SW 1271 (cell line): ENCODE results near the gene ADCY1.

ENCODE experiments used
- DNase-seq, 2 experiments: peaks; one replicate each; lab custom pipeline; 2025; lab: John Stamatoyannopoulos, UW

The ADCY1 gene

DNA sequence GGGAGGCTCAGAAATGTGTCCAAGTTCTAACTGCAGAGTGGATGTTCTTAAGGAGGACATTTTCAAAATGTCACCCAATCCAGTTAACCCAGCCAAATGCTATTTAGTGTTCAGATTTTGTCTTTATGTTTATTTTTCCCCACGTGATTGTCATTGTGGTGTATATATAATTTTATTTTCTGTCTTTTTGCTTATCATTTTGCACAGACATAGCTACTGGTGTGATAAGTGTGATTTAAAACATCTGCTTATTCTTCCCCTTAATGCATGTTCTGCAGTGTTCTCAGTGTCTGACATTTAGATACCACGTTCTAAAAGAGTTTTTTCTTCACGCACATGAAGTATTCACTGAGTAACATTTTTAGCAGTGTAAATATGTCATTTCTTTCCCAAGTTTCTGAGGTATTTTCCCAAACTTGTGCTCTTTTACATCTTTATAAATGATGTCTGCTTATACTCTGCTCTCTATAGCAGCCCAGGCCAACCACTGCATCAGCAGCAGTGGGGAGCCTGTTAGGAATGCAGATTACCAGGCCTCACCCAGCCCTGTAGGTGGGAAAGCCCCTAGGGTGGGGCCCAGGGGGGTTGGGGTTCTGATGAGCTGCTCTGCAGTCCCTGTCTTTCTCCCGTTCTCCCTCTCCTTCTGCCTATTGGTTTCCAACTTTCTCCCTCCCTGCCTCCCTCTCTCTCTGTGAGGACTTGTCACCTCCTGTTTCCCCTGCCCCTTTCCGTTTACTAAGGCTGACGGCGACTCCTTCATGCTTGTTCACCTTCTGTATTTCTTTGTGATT lies 20.8 kb downstream of the ADCY1 start:
- no peak for DNase-seq

DNA sequence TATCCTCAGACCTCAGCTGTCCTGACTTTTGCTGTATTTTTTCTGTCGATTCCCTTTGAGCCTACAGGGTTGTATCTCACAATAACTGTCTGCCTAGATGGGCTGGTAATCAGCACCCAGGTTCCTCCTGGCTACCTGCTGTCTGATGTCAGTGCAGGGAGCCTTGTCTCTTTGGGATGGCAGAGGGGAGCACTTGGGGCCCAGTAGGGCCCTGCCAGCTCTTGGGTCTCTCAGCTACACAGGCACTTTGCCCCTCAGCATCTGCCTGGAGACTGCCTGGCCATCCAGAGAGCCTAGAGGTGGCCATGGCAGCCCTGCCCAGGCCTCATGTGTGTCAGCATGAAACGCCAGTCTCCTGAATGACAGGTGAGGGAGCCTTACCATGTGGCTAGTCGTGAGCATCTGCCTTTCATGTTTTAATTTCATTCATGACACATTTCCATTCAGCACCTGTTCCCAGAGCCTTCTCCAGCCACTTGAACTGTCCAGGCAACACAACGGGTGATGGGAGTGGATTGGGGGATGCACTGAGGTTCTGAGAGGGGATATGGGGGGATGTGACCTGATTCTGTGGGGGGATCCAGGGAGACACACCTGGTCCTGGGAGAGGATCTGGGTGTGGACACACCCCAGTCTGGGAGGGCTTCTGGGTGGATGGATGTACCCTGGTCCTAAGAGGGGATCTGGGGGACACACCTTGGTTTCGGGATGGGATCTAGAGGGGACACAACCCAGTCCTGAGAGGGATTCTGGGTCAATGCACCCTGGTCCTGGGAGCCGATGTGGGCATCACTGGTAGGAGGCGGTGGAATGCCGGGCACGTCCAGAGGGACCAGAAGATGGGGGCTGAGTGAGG lies 21.9 kb downstream of the ADCY1 start:
- DNase-seq = no peak

DNA sequence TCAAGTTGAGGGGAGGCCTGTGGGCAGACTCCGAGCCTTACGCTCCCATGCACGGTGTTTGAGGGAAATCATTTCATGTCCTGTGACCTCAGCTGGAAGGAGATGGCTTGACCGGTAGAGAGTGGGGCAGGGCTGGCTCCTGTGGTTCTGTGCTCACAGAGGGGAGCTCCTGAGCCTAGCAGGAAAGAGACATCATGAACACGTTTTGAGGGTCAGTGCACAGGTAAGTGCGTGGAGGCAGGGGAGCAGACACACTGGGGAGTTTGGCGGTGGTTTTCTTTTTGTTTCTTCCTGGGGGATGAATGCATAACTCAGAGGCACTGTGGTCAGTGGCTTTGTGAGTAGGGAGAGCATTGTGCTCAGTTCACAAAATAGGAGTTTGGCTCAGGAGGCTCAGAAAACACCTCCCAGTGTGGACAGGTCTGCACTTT lies 22.5 kb downstream of the ADCY1 start:
- no peak for DNase-seq

DNA sequence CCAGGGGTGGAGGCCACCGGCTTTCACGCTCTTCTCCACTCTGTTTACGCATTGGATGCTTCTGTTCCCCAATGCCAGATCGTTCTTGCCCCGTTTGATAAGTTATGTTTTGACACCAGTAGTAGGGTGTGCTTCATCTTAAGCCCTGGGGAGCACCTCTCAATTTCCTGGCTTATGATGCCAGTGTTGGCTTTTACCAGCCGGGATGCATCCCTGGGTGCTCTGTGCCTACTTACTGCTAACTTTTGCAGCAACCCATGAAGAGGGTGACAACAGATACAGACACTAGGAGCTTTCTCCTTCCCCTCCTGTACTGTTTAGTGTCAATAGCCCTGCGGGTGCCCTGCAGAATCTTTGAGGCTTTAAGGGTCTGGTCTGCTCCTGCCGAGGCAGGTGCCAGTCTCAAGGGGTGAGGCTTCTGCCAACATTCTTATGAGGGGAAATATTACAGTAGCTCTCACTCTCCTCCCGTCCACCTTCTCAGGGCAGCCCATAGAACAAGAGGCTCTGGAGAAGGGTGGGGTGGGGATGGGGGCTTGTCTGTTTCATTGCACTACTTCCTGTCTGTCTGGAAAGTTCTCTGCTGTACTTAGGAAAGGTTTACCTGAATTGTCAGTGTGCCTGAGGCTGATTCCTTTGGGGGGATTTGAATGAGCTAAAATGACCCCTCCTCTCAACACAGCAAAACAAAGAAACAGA lies 23.3 kb downstream of the ADCY1 start:
- no peak for DNase-seq

- no peak for DNase-seq
These were observed 24.8 kb downstream of the ADCY1 start for GRCh38 chr7:45598886-45599520.

DNA sequence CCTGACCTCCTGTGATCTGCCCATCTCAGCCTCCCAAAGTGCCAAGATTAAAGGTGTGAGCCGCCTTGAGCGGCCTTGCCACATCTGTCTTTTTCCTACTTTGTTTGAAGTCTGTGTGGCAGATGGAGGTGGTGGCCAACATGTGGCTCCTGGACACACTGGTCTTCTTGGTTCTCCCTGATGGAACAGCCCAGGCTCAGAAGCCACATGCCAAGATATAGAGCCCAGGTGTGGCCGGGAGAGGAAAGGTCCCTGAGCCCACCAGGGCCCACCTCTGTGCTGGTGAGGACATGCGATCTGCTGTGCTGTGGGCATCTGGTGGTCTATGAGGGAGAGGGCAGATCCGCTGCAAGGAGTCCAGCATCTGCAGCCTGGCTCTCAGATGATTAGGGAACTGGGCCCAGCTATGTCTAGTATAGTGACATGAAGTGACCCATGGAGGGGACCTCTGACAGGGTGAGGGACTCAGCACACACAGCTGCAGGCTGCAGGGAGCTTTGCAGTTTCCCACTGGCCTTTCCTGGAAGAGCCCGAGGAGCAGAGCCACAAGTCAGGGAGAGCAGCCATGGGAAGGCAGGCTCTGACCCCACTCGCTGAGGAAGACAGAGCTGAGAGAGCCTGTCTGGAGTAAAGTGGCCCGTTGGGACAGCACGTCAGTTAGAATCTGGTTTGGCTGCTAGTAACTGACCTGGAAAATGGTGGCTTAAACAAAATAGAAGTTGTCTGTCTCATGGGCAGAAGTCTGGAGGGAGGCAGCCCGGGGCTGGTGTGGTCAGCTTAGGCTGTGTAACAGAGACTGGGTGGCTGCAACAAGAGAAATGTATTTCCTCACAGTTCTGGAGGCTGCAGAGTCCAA lies 25.9 kb downstream of the ADCY1 start:
- no peak for DNase-seq

DNA sequence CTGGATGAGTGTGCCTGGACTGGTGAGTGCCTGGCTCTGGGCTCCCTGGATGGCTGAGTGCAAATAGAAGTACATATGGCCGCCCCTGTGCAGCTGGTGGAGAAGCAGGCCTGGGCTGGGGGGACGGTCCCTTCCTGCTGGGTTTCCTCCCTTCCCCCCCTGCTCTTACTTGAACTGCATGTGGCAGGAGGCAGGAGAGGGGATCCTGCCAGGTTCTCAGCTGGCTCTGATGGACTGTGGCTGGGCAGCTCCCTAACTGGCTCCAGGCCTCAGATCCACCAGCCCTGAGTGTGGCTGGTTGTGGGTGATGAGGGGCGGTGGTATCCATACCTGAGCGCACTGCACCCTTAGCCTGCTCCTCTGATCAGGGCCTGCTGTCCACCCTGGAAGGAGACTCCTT lies 26.9 kb downstream of the ADCY1 start:
- no peak for DNase-seq

DNA sequence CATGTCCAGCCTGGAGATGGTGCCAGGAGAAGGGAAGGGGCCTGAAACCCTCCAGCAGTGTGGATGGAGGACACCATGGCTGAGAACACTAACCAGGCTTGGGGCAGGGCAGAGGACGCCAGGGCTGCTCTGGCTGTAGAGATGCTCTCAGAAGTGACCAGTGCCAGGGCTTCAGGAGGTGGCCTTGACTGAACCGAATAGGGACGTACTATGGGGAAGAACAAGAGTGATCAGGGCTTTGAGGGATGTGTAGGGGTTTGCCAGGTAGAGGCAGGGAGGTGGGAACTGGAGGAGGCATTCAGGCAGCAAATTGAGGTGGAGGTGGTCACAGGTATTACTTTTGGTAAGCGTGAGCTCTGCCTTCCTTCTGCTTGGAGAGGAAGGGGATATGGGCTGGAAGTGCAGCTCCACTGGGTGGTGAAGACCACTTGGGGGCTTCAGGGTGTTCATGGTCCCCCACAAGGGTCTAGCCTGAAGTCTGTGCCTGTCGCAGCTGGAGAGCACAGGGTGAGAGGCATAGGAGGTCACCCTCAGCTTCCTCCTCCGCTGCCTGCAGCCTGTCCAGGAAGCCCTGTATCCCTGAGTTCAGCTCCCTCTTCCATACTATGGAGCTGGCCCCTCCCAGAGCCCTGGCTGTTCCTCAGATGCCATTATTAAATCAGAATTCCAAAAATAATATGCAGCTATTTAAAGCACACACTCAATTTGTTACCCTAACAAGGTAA lies 27.8 kb downstream of the ADCY1 start:
- DNase-seq = no peak

DNA sequence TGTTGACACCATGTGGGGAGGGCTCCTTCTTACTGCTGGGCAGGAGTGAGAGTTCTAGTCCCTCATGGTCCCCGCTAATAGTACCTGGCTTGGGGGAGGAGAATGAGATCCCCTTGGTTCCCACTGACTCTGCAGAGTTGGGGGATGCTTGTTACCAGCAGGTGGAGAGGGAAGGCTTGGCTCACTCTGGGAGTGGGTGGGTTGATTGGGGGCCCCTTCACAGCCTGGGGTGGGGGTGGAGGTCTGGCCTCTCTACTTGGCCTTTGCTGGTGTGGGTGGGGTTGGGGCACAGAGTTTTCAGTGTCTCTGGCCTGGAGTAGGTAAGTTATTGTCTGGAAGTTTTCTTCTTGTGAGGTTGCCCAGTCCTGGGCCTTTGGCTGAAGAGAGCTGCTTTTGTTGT lies 31.9 kb downstream of the ADCY1 start:
- DNase-seq = no peak

GRCh38 chr7:45606931-45607330 lies 32.8 kb downstream of the ADCY1 start:
- DNase-seq = no peak

- DNase-seq = no peak
These were observed 35.0 kb downstream of the ADCY1 start for GRCh38 chr7:45609180-45609579.

GRCh38 chr7:45610019-45610418 lies 35.9 kb downstream of the ADCY1 start:
- DNase-seq = no peak

- no peak for DNase-seq
These were observed 36.6 kb downstream of the ADCY1 start for GRCh38 chr7:45610660-45611299.

DNA sequence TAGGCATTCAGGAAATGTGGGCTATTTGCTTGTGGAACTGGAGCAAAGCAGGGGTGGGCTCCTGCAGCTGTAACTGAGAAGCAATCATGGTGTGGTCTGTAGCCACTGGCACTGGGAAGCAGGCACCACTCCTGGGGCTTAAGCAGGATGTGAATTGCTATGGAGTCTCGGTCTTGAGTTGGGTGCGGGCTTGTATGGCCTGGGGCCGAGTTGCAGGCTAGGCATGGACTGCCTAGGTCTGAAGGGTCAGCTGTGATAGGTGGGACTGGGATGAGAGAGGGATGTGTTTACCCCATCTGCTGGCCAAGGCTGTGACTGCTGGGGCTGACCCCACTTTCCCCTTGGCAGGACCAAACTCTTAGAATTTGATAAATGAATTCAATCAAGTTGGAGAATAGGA lies 43.0 kb downstream of the ADCY1 start:
- DNase-seq = no peak

- no peak for DNase-seq
These were observed 47.9 kb downstream of the ADCY1 start for GRCh38 chr7:45622058-45622457.

DNA sequence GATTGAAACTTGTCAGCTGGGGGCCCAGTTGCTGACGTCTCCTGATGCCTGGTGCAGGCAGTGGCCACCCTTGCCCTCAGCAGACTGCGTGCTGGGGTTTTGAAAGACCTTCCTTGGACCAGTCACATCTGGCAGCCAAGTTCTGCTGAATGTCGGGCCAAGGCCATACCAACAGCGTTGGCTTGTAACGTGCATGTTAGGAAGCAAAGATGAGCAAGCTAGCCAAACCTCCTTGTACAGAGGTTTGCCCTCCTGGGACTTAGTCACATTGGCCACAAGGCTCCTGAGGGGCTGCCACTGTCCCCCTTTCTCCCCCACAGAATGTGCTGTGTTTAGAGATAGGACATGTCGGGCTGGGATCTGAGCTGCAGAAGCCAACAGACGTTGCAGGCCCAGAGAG lies 49.0 kb downstream of the ADCY1 start:
- no peak for DNase-seq

- DNase-seq = no peak
These were observed 49.7 kb downstream of the ADCY1 start for GRCh38 chr7:45623740-45624391.

GRCh38 chr7:45624392-45624760 lies 50.2 kb downstream of the ADCY1 start:
- no peak for DNase-seq

DNA sequence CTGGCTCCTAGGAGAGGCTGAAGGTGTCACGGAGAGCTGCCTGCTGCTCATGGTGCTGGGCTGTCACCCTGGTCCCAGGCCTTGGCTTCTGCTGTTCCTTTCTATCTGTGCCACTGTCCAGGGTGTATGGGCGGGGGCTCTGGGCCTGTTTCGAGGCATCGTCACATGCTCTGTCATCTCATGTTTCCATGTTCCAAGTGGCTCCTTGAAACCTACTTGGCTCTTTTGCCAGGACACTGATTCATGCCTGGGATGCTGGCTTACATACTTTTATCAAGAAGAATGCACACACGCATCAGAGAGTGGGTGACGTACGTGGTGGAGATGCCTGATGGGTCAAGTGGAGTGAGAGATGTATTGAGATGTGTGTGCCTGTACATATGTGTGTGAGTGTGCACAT lies 50.9 kb downstream of the ADCY1 start:
- DNase-seq = no peak
